Stimulated activated naive CD8-positive, alpha-beta T cell treated with anti-CD3 and anti-CD28 coated beads, Interleukin-15, amount 100 ng/mL, for 72 hours (primary cell): ENCODE measurements around the gene RBM28.

Experiments
- ATAC-seq: fragments of 150-1000 bp; cut with Tn5 transposase; 2 replicates; pipeline ENCODE4 v1.10.0; 2021; ENCODE audit warnings: mild to moderate bottlenecking, moderate library complexity
- DNase-seq, 2 donors: peaks; one replicate each; pipeline ENCODE4 v3.0.0; 2021 to 2022
- H3K27ac Mint-ChIP-seq, 2 donors: one replicate each; pipeline ENCODE4 v1.8.0; 2022; ENCODE audit warnings: mild to moderate bottlenecking in 2 of 2, mixed read lengths in 2 of 2, moderate library complexity in 2 of 2
- H3K27me3 Mint-ChIP-seq: one replicate; pipeline ENCODE4 v1.8.0; 2022; ENCODE audit warnings: mixed read lengths
- H3K4me1 Mint-ChIP-seq: one replicate; pipeline ENCODE4 v1.8.0; 2022; ENCODE audit warnings: mild to moderate bottlenecking, mixed read lengths
- H3K4me3 Mint-ChIP-seq, 2 donors: one replicate each; pipeline ENCODE4 v1.8.0; 2022; ENCODE audit warnings: mild to moderate bottlenecking in 2 of 2, mixed read lengths in 2 of 2, moderate library complexity in 1 of 2
- H3K9me3 Mint-ChIP-seq, 2 donors: one replicate each; pipeline ENCODE4 v1.8.0; 2022; ENCODE audit warnings: mixed read lengths in 2 of 2

RBM28 gene, protein sequence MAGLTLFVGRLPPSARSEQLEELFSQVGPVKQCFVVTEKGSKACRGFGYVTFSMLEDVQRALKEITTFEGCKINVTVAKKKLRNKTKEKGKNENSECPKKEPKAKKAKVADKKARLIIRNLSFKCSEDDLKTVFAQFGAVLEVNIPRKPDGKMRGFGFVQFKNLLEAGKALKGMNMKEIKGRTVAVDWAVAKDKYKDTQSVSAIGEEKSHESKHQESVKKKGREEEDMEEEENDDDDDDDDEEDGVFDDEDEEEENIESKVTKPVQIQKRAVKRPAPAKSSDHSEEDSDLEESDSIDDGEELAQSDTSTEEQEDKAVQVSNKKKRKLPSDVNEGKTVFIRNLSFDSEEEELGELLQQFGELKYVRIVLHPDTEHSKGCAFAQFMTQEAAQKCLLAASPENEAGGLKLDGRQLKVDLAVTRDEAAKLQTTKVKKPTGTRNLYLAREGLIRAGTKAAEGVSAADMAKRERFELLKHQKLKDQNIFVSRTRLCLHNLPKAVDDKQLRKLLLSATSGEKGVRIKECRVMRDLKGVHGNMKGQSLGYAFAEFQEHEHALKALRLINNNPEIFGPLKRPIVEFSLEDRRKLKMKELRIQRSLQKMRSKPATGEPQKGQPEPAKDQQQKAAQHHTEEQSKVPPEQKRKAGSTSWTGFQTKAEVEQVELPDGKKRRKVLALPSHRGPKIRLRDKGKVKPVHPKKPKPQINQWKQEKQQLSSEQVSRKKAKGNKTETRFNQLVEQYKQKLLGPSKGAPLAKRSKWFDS

DNA sequence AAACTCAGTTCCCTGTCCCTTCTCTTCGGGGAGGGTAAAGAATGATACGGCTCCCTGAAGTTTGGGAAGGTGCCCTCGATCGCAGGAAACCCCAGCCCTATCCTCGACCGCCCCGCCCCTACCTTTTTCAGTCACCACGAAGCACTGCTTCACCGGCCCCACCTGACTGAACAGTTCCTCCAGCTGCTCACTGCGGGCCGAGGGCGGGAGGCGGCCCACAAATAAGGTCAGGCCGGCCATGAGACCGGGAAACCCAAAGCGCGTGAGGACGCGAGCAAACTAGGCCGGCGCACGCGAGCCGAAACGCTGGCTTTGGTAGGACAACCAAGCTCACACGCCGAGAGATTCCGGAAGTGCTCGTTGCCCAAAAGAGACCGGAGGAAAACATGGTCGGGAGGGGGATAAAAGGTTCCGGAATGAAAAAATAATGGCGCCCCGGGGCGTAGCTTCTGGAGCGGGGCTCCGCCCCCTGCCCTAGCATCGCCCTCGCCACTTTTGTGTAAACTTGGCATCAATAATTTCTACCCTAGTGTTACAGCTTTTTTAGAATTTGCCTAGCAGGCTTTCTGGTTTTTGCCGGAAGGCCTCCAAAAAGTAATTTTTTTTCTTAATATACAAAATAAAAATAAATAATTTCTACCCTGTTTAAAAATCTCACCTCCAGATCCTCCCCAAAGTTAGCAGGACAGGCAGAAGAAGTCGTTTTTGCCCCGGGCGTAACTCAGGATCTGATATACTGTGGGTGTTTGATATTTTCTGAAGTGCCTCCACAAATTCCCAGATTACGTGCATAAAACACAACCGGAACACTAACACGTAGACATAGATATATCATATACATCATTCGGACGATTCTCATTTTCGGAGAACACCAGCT lies at the start of gene RBM28:
Gene RBM28 (minus strand): TSS at position 355 of the 877 bp plus-strand sequence. CDS start 115 bp downstream, at position 240.
- H3K4me1 Mint-ChIP-seq, result peaks cover 33% of the 10 kb centered on the region
- H3K27ac Mint-ChIP-seq, result peak within 1 kb of the TSS; percentile 95 to 98
- ATAC-seq (peak; percentile 95), DNase-seq (peak; percentile 88 to 89)
- H3K9me3 Mint-ChIP-seq, result no peaks in the 10 kb centered on the region
- peak within 1 kb of the TSS; percentile 82 to 96 for H3K4me3 Mint-ChIP-seq
- H3K27me3 Mint-ChIP-seq, result peaks cover 13% of the 10 kb centered on the region

DNA sequence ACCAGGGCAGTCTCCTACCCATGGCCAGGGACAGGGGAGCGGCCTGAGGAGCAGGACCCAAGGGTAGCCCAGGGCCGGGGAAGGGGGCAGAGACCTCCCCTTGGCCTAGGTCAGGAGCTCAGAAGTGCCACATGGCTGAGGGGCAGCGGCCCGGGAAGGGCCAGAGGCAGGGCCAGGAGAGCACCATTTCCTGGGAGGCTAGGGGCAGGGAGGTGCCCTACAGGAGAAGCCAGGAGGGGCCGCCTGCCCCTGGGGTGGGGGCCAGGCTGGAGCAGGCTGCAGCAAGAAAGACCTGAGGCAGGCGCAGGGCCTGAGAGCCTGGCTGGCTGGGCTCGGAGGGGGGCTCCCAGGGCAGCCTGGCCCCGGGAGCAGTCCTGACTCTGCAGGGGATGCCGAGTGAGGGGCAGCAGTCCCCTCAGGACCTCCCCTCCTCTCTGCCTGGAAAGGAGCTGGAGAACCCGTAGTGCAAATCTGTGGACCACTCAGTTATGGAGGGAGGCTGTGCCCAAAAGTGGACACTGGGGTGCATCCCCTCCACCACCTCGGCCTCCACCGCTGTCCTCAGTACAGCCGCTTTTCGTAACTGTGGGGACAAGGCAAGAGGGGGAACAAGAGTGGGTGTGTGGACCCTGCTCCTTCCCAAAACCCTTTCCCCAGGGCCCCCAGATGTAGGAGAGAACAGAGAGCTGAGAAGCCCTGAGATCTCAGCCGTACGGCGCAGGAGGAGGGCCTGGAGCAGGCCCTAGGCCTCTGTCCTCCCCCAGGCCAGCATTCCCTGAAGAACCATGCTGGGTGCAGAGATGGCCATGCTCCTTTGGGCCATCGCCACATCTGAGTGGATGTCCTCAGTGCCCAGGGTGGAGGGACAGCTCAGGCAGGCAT lies 49.0 kb upstream of the RBM28 start:
- Mint-ChIP-seq H3K27me3 (peaks cover 16% of the 10 kb centered on the region), H3K4me3 (no peak overlapping the region), H3K27ac (no peak overlapping the region), H3K9me3 (no peaks in the 10 kb centered on the region), H3K4me1 (peaks cover 11% of the 10 kb centered on the region)
- ATAC-seq, result no peak
- DNase-seq, result no peak

- no peak overlapping the region for H3K4me3 Mint-ChIP-seq
- no peak for ATAC-seq
- no peak overlapping the region for H3K27ac Mint-ChIP-seq
Observed at GRCh38 chr7:128391805-128392204, 48.1 kb upstream of the RBM28 start.

DNA sequence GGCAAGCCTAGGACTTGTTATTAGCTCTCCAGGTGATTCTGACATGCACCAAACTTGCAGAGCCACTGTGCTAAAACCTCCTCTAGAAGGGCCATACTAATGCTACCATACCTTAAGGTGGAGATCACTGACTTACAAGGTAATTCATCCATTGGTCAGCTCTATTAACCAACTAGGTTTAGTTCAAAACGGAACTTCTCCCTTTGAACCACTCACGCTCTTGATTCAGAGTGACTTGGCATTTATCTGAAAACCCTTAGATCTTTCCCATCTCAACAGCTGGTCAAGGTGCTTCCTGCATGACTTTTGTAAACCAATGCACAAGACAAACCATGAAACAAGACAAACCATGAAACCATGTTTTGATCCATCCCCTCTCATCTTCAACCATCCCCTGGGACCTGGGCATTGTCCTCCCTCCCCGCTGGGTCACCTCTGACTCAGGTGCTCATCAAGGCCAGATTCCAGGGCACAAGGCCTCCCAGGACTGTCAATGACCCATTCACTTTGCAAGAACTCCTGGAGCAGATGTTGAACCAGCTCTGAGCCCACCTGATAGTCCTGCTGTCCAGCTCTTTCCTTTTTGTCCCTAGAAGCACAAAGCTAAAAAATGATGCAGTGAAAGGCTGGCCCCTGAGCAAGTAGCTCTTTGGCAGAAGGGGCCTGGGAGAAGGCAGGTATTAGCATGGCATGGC lies 47.3 kb upstream of the RBM28 start:
- DNase-seq (no peak), ATAC-seq (no peak)
- H3K4me1 Mint-ChIP-seq, result peaks cover 14% of the 10 kb centered on the region
- no peaks in the 10 kb centered on the region for H3K9me3 Mint-ChIP-seq
- no peak overlapping the region for H3K27ac Mint-ChIP-seq
- no peak overlapping the region for H3K4me3 Mint-ChIP-seq
- H3K27me3 Mint-ChIP-seq, result peaks cover 18% of the 10 kb centered on the region

More at GRCh38 chr7:128391805-128392204, 48.1 kb upstream of the RBM28 start:
- DNase-seq, result no peak
- H3K27me3 Mint-ChIP-seq, result peaks cover 18% of the 10 kb centered on the region
- peaks cover 14% of the 10 kb centered on the region for H3K4me1 Mint-ChIP-seq
- H3K9me3 Mint-ChIP-seq, result no peaks in the 10 kb centered on the region

- ATAC-seq (no peak), DNase-seq (no peak)
- no peak overlapping the region for H3K27ac Mint-ChIP-seq
- no peaks in the 10 kb centered on the region for H3K9me3 Mint-ChIP-seq
- H3K4me1 Mint-ChIP-seq, result peaks cover 14% of the 10 kb centered on the region
- peaks cover 18% of the 10 kb centered on the region for H3K27me3 Mint-ChIP-seq
- no peak overlapping the region for H3K4me3 Mint-ChIP-seq
Observed at GRCh38 chr7:128389618-128390329, 46.1 kb upstream of the RBM28 start.

DNA sequence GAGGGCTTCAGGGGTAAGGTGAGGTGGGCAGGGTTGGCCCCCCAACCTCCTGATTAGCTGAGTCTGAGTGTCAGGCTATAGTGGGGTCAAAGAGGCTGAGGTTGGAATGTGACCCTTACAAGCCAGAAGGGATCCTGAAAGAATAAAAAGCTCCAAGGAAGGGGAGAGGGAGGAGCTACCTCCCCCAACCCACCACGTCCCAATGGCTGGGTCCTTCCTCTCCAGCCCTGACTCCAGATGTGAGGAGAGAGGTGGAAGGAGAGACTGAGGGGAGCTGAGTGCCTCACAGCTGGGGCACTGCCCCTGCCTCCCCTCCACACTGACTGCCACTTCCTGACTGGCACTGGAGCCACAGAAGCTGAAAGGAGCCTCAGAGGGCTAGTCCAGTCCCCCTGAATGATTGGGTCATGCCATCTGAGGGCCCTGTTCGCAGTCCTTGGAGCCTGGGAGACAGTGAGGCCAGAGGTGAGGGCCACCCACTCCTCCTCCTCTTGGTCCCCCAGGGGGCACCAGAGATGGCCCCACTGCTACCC lies 45.4 kb upstream of the RBM28 start:
- Mint-ChIP-seq H3K4me3 (no peak overlapping the region), H3K4me1 (peaks cover 14% of the 10 kb centered on the region), H3K27me3 (peaks cover 18% of the 10 kb centered on the region), H3K27ac (no peak overlapping the region), H3K9me3 (no peaks in the 10 kb centered on the region)
- no peak for ATAC-seq
- DNase-seq, result no peak

GRCh38 chr7:128388145-128388485 lies 44.4 kb upstream of the RBM28 start:
- Mint-ChIP-seq H3K9me3 (no peaks in the 10 kb centered on the region), H3K4me1 (peaks cover 14% of the 10 kb centered on the region), H3K27me3 (peaks cover 18% of the 10 kb centered on the region), H3K27ac (peak overlapping the region in 1 of 2 donors; percentile 61), H3K4me3 (no peak overlapping the region)
- no peak for DNase-seq
- ATAC-seq, result no peak

- Mint-ChIP-seq H3K27me3 (peaks cover 18% of the 10 kb centered on the region), H3K27ac (peak overlapping the region in 1 of 2 donors; percentile 61), H3K4me1 (peaks cover 14% of the 10 kb centered on the region), H3K4me3 (no peak overlapping the region), H3K9me3 (no peaks in the 10 kb centered on the region)
- DNase-seq (peak; percentile 62 to 67), ATAC-seq (peak; percentile 72)
Observed at GRCh38 chr7:128387216-128388144, 43.8 kb upstream of the RBM28 start.

DNA sequence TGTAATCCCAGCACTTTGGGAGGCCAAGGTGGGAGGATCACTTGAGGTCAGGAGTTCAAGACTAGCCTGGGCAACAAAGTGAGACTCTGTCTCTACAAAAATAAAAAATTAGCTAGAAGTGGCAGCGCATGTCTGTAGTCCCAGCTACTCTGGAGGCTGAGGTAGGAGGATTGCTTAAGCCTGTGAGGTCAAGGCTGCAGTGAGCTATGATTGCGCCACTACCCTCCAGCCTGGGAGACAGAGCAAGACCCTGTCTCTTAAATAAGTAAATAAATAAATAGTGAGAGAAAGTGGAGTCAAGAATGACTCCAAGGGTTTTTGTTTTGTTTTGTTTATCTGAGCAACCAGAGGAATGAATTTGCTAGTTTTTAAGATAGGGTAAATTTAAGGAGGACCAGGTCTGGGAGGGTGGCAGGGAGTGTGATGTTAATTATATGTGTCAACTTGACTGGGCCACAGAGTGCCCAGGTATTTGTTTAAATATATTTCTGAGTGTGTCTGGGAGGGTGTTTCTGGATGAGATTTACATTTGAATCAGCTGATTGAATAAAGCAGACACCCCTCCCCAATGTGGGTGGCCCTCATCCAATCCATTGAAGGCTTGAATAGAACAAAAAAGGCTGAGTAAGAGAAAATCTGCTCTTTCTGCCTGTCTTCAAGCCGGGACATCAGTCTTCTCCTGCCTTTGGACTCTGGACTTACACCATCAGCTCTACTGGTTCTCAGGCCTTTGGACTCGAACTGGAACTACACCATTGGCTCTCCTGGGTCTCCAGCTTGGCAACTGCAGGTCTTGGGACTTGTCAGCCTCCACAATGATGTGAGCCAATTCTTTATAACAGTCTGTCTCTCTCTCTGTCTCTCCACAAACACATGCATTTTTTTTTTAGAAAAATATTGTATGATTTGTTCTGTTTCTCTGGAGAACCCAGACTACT lies 42.5 kb upstream of the RBM28 start:
- DNase-seq (no peak), ATAC-seq (no peak)
- H3K4me3 Mint-ChIP-seq, result no peak overlapping the region
- H3K9me3 Mint-ChIP-seq, result no peaks in the 10 kb centered on the region
- peak overlapping the region in 1 of 2 donors; percentile 51 for H3K27ac Mint-ChIP-seq
- H3K27me3 Mint-ChIP-seq, result peaks cover 18% of the 10 kb centered on the region
- peaks cover 13% of the 10 kb centered on the region for H3K4me1 Mint-ChIP-seq

- Mint-ChIP-seq H3K27ac (no peak overlapping the region), H3K4me3 (no peak overlapping the region), H3K27me3 (peaks cover 18% of the 10 kb centered on the region), H3K9me3 (no peaks in the 10 kb centered on the region), H3K4me1 (peaks cover 14% of the 10 kb centered on the region)
- ATAC-seq (no peak), DNase-seq (no peak)
Observed at GRCh38 chr7:128384726-128385125, 41.0 kb upstream of the RBM28 start.

DNA sequence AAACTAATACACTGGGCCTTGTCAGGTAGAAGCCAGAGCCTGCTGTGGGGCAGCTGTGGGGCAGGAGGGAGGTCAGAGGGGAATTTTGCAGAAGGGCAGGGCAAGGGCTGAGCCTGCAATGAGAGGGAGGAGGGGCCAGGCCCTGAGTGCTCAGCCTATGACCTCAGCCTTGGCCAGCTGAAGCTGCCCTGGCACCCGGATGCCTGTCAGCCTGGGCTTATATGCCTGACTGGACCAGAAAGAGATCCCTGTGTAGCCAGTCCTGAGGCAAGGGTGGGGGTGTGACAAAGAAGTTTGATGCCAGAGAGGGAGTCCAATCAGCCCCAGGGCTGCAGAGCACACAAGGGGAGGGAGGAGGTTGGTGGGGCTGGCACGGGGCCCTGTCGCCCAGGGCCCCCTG lies 40.1 kb upstream of the RBM28 start:
- Mint-ChIP-seq H3K27ac (peak overlapping the region in 1 of 2 donors; percentile 28), H3K27me3 (peaks cover 13% of the 10 kb centered on the region), H3K4me3 (no peak overlapping the region), H3K9me3 (no peaks in the 10 kb centered on the region), H3K4me1 (peaks cover 14% of the 10 kb centered on the region)
- DNase-seq (no peak), ATAC-seq (no peak)
